Ishikawa (cell line): ENCODE measurements around the gene NEDD4L.

ENCODE experiments used
- CEBPB ChIP-seq: IDR thresholded peaks from 2 replicates; pipeline ENCODE4 v1.6.1; 2012
- CREB1 ChIP-seq: IDR thresholded peaks from 2 replicates; pipeline ENCODE4 v1.6.1; 2012; ENCODE audit warnings: low read depth
- EGR1 ChIP-seq: IDR thresholded peaks from 2 replicates; pipeline ENCODE4 v1.6.1; 2012
- EP300 ChIP-seq: IDR thresholded peaks from 2 replicates; pipeline ENCODE4 v1.6.1; 2012; ENCODE audit warnings: borderline replicate concordance
- FOXM1 ChIP-seq: IDR thresholded peaks from 2 replicates; pipeline ENCODE4 v1.6.1; 2012; ENCODE audit warnings: low read depth, borderline replicate concordance
- MAX ChIP-seq: IDR thresholded peaks from 2 replicates; pipeline ENCODE4 v1.6.1; 2012
- RAD21 ChIP-seq: IDR thresholded peaks from 2 replicates; pipeline ENCODE4 v1.6.1; 2012; ENCODE audit warnings: low read depth
- REST ChIP-seq: IDR thresholded peaks from 2 replicates; pipeline ENCODE4 v1.6.1; 2012; ENCODE audit warnings: low read depth, mild to moderate bottlenecking
- TAF1 ChIP-seq: IDR thresholded peaks from 2 replicates; pipeline ENCODE4 v1.6.1; 2012; ENCODE audit warnings: low read depth, mild to moderate bottlenecking
- TCF12 ChIP-seq: IDR thresholded peaks from 2 replicates; pipeline ENCODE4 v1.6.1; 2012; ENCODE audit warnings: low read depth
- TEAD4 ChIP-seq: IDR thresholded peaks from 2 replicates; pipeline ENCODE4 v1.6.1; 2012
- USF1 ChIP-seq: IDR thresholded peaks from 2 replicates; pipeline ENCODE4 v1.6.1; 2012
- YY1 ChIP-seq: IDR thresholded peaks from 2 replicates; pipeline ENCODE4 v1.6.1; 2012; ENCODE audit warnings: low read depth
- ZBTB7A ChIP-seq: IDR thresholded peaks from 2 replicates; pipeline ENCODE4 v1.6.1; 2012; ENCODE audit warnings: low read depth

GRCh38 chr18:58354051-58354450 is 310.0 kb downstream of the NEDD4L start:
- TF ChIP-seq REST (no peak), FOXM1 (no peak), CREB1 (no peak), TAF1 (no peak), USF1 (no peak), MAX (no peak), EP300 (no peak), CEBPB (no peak), RAD21 (no peak), EGR1 (no peak), TEAD4 (no peak), TCF12 (no peak), ZBTB7A (no peak), YY1 (no peak)
